ENCODE results near the gene CLIC5. TPM values are rescaled to one million over a fixed set of nuclear protein-coding genes. Genes with fewer than 3 reads are reported as not detected.

Gene CLIC5
- total and polyA plus RNA-seq, 2 of the 8 experiments (the other 6 are each of a cell fraction or from before 2014, with no cell fraction given), result 0.12 to 0.15 TPM

- Histone ChIP-seq H3K9ac (replicated peaks in 1 of 4; ENCODE audit: extremely low read depth in 1 of 4, low read depth in 3 of 4, low read length in 3 of 4) (no peak overlapping the region), H3K56ac (replicated peaks; ENCODE audit: insufficient read length, low read depth, low read length) (no peak overlapping the region), H3K18ac (ENCODE audit: extremely low read depth, low read length) (no peak overlapping the region), H3K14ac (ENCODE audit: insufficient read length) (no peak overlapping the region), H2BK15ac (ENCODE audit: low read length) (no peak overlapping the region), H3K79me1 (ENCODE audit: low read depth, low read length) (no peaks in the 10 kb centered on the region), H3K27me3 (replicated peaks in 1 of 4; ENCODE audit: control insufficient read depth in 3 of 4, extremely low read depth in 1 of 4, insufficient read depth in 3 of 4, low read length in 3 of 4) (no peaks in the 10 kb centered on the region; a peak in 1 of 7 replicates), H2BK120ac (replicated peaks; ENCODE audit: low read depth, low read length) (no peak overlapping the region), H2BK20ac (ENCODE audit: low read length) (no peak overlapping the region), H2BK12ac (ENCODE audit: low read depth, low read length) (no peak overlapping the region), H3K23me2 (ENCODE audit: low read depth, low read length) (no peaks in the 10 kb centered on the region), H2AK5ac (ENCODE audit: low read depth, low read length) (no peak overlapping the region), H3K27ac (ENCODE audit: low read depth, low read length) (no peak overlapping the region), H2AFZ (ENCODE audit: low read length) (no peak overlapping the region), H3K4me3 (ENCODE audit: extremely low read depth in 1 of 4, insufficient read depth in 2 of 4, low read depth in 3 of 4, low read length in 4 of 4) (no peak overlapping the region), H3K79me2 (ENCODE audit: control insufficient read depth in 1 of 2, insufficient read depth in 2 of 2, low read length in 2 of 2) (no peaks in the 10 kb centered on the region), H4K91ac (replicated peaks; ENCODE audit: insufficient read length, low read length) (no peak overlapping the region), H3K9me3 (ENCODE audit: insufficient read depth in 2 of 2, low read depth in 1 of 2, low read length in 1 of 2) (peaks cover 0 to 6% of the 10 kb centered on the region in 2 experiments; a peak in 1 of 4 replicates), H3K4ac (replicated peaks; ENCODE audit: insufficient read length, low read depth, low read length) (no peak overlapping the region), H3K4me2 (ENCODE audit: insufficient read depth in 1 of 2, low read depth in 2 of 2, low read length in 2 of 2) (no peak overlapping the region), H4K5ac (ENCODE audit: insufficient read length, low read depth, low read length) (no peak overlapping the region), H3K23ac (ENCODE audit: insufficient read length) (no peak overlapping the region), H4K20me1 (replicated peaks in 1 of 2; ENCODE audit: control insufficient read depth in 1 of 2, insufficient read depth in 2 of 2, low read length in 2 of 2) (no peaks in the 10 kb centered on the region), H4K8ac (ENCODE audit: extremely low read depth, insufficient read depth, low read length) (no peak overlapping the region), H2BK5ac (ENCODE audit: low read depth, low read length) (no peak overlapping the region), H3K36me3 (ENCODE audit: control insufficient read depth in 2 of 4, insufficient read depth in 4 of 4, low read length in 3 of 4) (no peaks in the 10 kb centered on the region), H3K4me1 (replicated peaks in 1 of 4; ENCODE audit: control insufficient read depth in 3 of 4, insufficient read depth in 4 of 4, low read length in 3 of 4) (peaks cover 0 to 3% (median 0%) of the 10 kb centered on the region in 4 experiments; a peak in 2 of 7 replicates)
- CTCF ChIA-PET (ENCODE audit: partially characterized antibody), result interaction anchor here (1.4 to 2.1 kb wide), 4 partner anchors 9 to 44 kb away, joined by 3 to 7 read pairs (median 4); no protein-coding TSS in a partner anchor
- WGBS, 2 experiments (ENCODE audit: extremely low coverage in 1 of 2, insufficient coverage in 1 of 2, insufficient read length in 1 of 2, insufficient replicate concordance in 2 of 2, low coverage in 1 of 2, low lambda C conversion rate in 2 of 2, missing lambda C conversion rate in 1 of 2), result 85% methylated on average over 3 of the region's 3 CpGs; no CpG with 5 or more reads in 1 of the 2 experiments
- DNase-seq (ENCODE audit: low read depth in 1 of 2, low spot score in 2 of 2) (no peak), FAIRE-seq (no peak)
- POLR2A ChIA-PET (ENCODE audit: partially characterized antibody), result no interaction called here
- no peak for TF ChIP-seq SRF (IDR thresholded peaks at IDR 0.05; ENCODE audit: low read depth, low read length)
- no peak for TF ChIP-seq TCF12 (IDR thresholded peaks at IDR 0.05; ENCODE audit: low read depth, low read length)
- TF ChIP-seq RBBP5 (IDR thresholded peaks at IDR 0.05; ENCODE audit: borderline replicate concordance, low read depth, low read length), result no peak
Observed at GRCh38 chr6:45966797-45967196, 48.9 kb downstream of the CLIC5 start.

Data from H1 (cell line).